ENCODE data around the gene SETDB1. TPM values are rescaled to one million over a fixed set of nuclear protein-coding genes. Genes with fewer than 3 reads are reported as not detected.

Gene SETDB1
- total RNA-seq, 4 donors from 2014 or later, result 21.8 to 63.2 (median 54.4) TPM

DNA sequence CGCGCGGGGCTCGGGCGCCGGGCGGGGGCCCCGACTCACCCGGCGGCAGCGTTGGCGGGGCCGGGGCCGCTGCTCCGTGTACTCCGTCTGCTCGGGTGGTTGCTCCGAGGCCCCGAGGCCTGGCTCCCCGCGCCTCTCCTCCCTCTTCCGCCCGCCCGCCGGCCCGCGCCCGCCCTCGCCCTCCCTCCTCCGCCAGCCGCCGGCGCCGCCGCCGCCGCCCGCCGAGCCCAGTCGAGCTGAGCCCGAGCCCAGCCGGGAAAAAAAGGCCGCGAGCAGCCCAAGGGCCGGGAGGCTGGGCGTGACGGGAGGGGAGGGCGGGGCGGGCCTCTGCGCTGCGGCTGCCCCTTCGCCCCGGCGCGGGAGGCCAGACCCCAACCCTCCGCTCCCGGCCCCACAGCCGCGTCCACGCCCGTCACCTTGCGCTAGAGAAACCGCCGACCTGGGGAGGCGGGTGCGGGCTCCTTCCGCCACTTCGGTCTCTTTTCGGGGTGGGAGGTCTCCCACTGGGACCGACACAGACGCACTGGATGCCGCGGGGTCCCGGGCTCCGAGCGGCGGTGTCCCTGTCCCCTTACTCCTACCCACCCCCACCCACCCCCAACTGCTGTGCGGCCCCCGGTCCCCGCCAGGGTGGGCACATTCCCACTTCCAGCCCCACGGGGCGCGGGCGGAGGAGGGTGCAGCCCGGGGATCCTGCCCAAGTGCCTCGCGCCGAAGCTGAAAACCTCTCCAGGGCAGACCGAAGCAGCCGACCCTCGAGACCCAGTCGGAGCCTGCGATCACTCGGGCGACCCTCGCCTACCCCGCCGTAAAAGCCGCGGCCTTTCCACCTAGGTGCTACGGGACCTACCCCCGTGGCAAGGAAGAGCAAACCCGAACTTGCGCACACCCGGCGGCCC, 48.7 kb downstream of the SETDB1 start, which contains the start of gene CERS2:
Gene CERS2, minus strand, starts transcription at position 256 of the 899 bp plus-strand sequence. CDS start 5,745 bp downstream, outside the sequence.
- Histone ChIP-seq H3K27me3 (no peaks in the 10 kb centered on the region), H3K4me1 (peaks cover 8 to 33% of the 10 kb centered on the region in 2 donors), H3K9me3 (no peaks in the 10 kb centered on the region), H3K36me3 (no peaks in the 10 kb centered on the region), H3K4me3 (peak within 1 kb of the TSS; percentile 71 to 94), H3K27ac (peak within 1 kb of the TSS; percentile 97)
- DNase-seq, result peak; percentile 80 to 84
- intact Hi-C loops (cut with DNase I; ENCODE audit: low total_unique reads), result no loop called here
- TF ChIP-seq POLR2A (IDR thresholded peaks at IDR 0.05) (peak in 1 of 2 donors; percentile 64), CTCF (IDR thresholded peaks at IDR 0.05) (no peak)

- Histone ChIP-seq H3K9me3 (no peaks in the 10 kb centered on the region), H3K27me3 (no peaks in the 10 kb centered on the region), H3K4me1 (peaks cover 8 to 25% of the 10 kb centered on the region in 2 donors), H3K27ac (no peak overlapping the region), H3K36me3 (no peaks in the 10 kb centered on the region), H3K4me3 (no peak overlapping the region)
- no peak for DNase-seq
- TF ChIP-seq CTCF (IDR thresholded peaks at IDR 0.05) (no peak), POLR2A (IDR thresholded peaks at IDR 0.05) (no peak)
- intact Hi-C loops (cut with DNase I; ENCODE audit: low total_unique reads), result no loop called here
Measured at GRCh38 chr1:150976401-150976821, 50.2 kb downstream of the SETDB1 start.

- peak; percentile 58 to 68 for DNase-seq
- H3K4me1 ChIP-seq, result peaks cover 8 to 23% of the 10 kb centered on the region in 2 donors
- H3K9me3 ChIP-seq, result no peaks in the 10 kb centered on the region
- peak overlapping the region; percentile 34 to 56 for H3K27ac ChIP-seq
- no peaks in the 10 kb centered on the region for H3K36me3 ChIP-seq
- TF ChIP-seq POLR2A (IDR thresholded peaks at IDR 0.05), result peak in 1 of 2 donors; percentile 17
- no peak for TF ChIP-seq CTCF (IDR thresholded peaks at IDR 0.05)
- no peaks in the 10 kb centered on the region for H3K27me3 ChIP-seq
- H3K4me3 ChIP-seq, result no peak overlapping the region
- intact Hi-C loops (cut with DNase I; ENCODE audit: low total_unique reads), result no loop called here
Measured at GRCh38 chr1:150976879-150977694, 50.9 kb downstream of the SETDB1 start.

- Histone ChIP-seq H3K36me3 (no peaks in the 10 kb centered on the region), H3K27me3 (no peaks in the 10 kb centered on the region), H3K27ac (peak overlapping the region; percentile 46 to 67), H3K4me1 (peaks cover 0 to 14% of the 10 kb centered on the region in 2 donors), H3K4me3 (no peak overlapping the region), H3K9me3 (no peaks in the 10 kb centered on the region)
- DNase-seq, result peak; percentile 88 to 94
- intact Hi-C loops (cut with DNase I; ENCODE audit: low total_unique reads), result no loop called here
- no peak for TF ChIP-seq POLR2A (IDR thresholded peaks at IDR 0.05)
- TF ChIP-seq CTCF (IDR thresholded peaks at IDR 0.05), result peak; percentile 98 to 100 (median 98)
Measured at GRCh38 chr1:150979092-150980056, 53.2 kb downstream of the SETDB1 start.
